Esophagus squamous epithelium (tissue), 4 donors: ENCODE results near the gene NOCT.

Experiments
- POLR2A ChIP-seq, 4 donors: fragments of 450-650 bp; IDR thresholded peaks; one replicate each; pipeline ENCODE4 v1.6.1; 2017; ENCODE audit warnings: antibody characterized with exemption in 4 of 4, mild to moderate bottlenecking in 4 of 4, moderate library complexity in 3 of 4
- TF ChIP-seq, protein P1 (sequence below), 6 experiments: fragments of 450-650 bp in 4 of 6; fragments of 200-600 bp in 2 of 6; sonication (generic) in 2 of 6; IDR thresholded peaks; one replicate each; pipeline ENCODE4 v1.5.1; 2016 to 2019; ENCODE audit warnings: antibody characterized with exemption in 6 of 6, mild to moderate bottlenecking in 4 of 6, moderate library complexity in 4 of 6

DNA sequence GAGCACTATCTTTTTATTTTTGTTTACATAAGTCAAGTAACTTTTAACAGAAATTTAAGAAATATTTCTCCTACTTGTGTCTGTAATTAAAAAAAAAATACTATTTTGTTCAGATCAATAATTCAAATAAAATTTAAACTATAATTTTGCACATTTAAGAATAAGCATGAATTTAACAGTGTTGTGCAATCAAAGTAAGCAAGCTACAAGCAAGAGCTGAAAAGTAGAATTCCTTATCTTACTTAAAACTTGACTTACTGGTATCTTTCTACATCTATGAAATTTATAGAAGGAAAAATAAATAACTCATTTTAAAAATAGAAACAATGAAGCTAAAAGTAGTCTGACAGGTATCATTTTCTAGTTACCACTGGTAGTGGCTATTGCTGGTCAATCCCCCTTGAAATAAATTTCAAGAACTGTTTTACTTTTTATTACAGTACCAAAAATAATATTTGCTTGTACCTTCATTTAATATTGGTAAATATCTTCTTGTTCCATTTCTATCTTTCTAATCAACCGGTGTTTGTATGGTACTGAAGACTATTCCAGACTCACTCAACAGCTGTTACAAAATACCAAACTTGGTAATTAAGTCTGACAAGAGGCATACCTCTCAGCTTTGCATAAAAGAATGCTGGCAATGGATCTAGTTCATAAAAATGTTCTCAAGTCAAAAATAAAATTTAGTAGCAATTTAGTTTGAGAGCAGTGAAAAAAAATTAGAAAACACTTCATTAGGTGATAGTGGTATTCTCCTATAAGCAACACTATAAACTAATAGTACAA lies 62.2 kb downstream of the NOCT start:
- no peak for TF ChIP-seq POLR2A (IDR thresholded peaks at IDR 0.05)
- TF ChIP-seq, protein P1, sequence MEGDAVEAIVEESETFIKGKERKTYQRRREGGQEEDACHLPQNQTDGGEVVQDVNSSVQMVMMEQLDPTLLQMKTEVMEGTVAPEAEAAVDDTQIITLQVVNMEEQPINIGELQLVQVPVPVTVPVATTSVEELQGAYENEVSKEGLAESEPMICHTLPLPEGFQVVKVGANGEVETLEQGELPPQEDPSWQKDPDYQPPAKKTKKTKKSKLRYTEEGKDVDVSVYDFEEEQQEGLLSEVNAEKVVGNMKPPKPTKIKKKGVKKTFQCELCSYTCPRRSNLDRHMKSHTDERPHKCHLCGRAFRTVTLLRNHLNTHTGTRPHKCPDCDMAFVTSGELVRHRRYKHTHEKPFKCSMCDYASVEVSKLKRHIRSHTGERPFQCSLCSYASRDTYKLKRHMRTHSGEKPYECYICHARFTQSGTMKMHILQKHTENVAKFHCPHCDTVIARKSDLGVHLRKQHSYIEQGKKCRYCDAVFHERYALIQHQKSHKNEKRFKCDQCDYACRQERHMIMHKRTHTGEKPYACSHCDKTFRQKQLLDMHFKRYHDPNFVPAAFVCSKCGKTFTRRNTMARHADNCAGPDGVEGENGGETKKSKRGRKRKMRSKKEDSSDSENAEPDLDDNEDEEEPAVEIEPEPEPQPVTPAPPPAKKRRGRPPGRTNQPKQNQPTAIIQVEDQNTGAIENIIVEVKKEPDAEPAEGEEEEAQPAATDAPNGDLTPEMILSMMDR (IDR thresholded peaks at IDR 0.05), result no peak
